ENCODE measurements around the gene CCDC33.

- TF ChIP-seq, protein P1, sequence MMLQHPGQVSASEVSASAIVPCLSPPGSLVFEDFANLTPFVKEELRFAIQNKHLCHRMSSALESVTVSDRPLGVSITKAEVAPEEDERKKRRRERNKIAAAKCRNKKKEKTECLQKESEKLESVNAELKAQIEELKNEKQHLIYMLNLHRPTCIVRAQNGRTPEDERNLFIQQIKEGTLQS (IDR thresholded peaks at IDR 0.05; ENCODE audit: borderline replicate concordance, extremely low read depth, low read depth, low read length): no peak
- no peak for TF ChIP-seq ZNF24 (IDR thresholded peaks at IDR 0.05)
- no peak for TF ChIP-seq POLR2A (IDR thresholded peaks at IDR 0.05; ENCODE audit: low read depth, low read length)
- TF ChIP-seq, protein P2, sequence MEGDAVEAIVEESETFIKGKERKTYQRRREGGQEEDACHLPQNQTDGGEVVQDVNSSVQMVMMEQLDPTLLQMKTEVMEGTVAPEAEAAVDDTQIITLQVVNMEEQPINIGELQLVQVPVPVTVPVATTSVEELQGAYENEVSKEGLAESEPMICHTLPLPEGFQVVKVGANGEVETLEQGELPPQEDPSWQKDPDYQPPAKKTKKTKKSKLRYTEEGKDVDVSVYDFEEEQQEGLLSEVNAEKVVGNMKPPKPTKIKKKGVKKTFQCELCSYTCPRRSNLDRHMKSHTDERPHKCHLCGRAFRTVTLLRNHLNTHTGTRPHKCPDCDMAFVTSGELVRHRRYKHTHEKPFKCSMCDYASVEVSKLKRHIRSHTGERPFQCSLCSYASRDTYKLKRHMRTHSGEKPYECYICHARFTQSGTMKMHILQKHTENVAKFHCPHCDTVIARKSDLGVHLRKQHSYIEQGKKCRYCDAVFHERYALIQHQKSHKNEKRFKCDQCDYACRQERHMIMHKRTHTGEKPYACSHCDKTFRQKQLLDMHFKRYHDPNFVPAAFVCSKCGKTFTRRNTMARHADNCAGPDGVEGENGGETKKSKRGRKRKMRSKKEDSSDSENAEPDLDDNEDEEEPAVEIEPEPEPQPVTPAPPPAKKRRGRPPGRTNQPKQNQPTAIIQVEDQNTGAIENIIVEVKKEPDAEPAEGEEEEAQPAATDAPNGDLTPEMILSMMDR (IDR thresholded peaks at IDR 0.05 in 2 of 3, conservative IDR thresholded peaks at IDR 0.05 in 1 of 3; ENCODE audit: control insufficient read depth in 2 of 3, extremely low read depth in 1 of 3, insufficient read depth in 1 of 3, low read depth in 3 of 3, low read length in 3 of 3): no peak
- no peak for TF ChIP-seq YY1 (IDR thresholded peaks at IDR 0.05; ENCODE audit: low read depth, low read length)
- no peak for TF ChIP-seq RAD21 (IDR thresholded peaks at IDR 0.05; ENCODE audit: insufficient read depth, low read depth, low read length)
- no peak for TF ChIP-seq BRCA1 (IDR thresholded peaks at IDR 0.05; ENCODE audit: low read depth, low read length)
- TF ChIP-seq KDM1A (IDR thresholded peaks at IDR 0.05; ENCODE audit: borderline replicate concordance): no peak
- TF ChIP-seq POLR2AphosphoS5 (IDR thresholded peaks at IDR 0.05; ENCODE audit: low read length): no peak
These were observed 14.1 kb downstream of the CCDC33 start for GRCh38 chr15:74250266-74250665.

All from GM12878 (cell line).